ENCODE measurements around the gene GRWD1. TPM values are rescaled to one million over a fixed set of nuclear protein-coding genes. Genes with fewer than 3 reads are reported as not detected.
A peak's percentile ranks its signal among the peaks of the same experiment; 100 is the strongest.

GRWD1 gene
- total and polyA plus RNA-seq, 2 of the 13 experiments (the other 11 are each of a cell fraction or from before 2014, with no cell fraction given), result 10.8 to 46.6 TPM

- H4K20me1 ChIP-seq (ENCODE audit: insufficient read depth, low read length), result no peaks in the 10 kb centered on the region
- intact Hi-C loops (cut with micrococcal nuclease; ENCODE audit: unreplicated experiment), result no loop called here
- in situ Hi-C loops (cut with HindIII; ENCODE audit: extremely low pct_ligation_motif_present, low pct_unique_long_range_greater_than_20kb), result no loop called here
- ATAC-seq, result peak; percentile 21
- no peaks in the 10 kb centered on the region for H3K9me3 ChIP-seq (ENCODE audit: low read length)
- H3K36me3 ChIP-seq (replicated peaks in 1 of 2; ENCODE audit: control insufficient read depth in 1 of 2, insufficient read depth in 2 of 2, low read length in 2 of 2), result no peaks in the 10 kb centered on the region
- FAIRE-seq, result no peak
- H2AFZ ChIP-seq (ENCODE audit: low read length), result no peak overlapping the region
- BruUV-seq (replicated peaks), result no TSS peak
- no peak overlapping the region; a peak in 1 of 6 replicates for H3K4me3 ChIP-seq (replicated peaks in 1 of 3; ENCODE audit: insufficient read depth in 1 of 3, low read depth in 2 of 3, low read length in 3 of 3)
- no peak for DNase-seq (ENCODE audit: low spot score)
- peak overlapping the region; percentile 32; the same call in 1 of the 2 replicates for H3K4me2 ChIP-seq (ENCODE audit: low read depth, low read length)
- TF ChIP-seq PATZ1 (CRISPR knock-in tag; IDR thresholded peaks at IDR 0.05), result peak; percentile 47
- 0 out of 2 replicates have a peak, but pooled peaks have one; percentile 11 for TF ChIP-seq STAG1 (CRISPR knock-in tag; IDR thresholded peaks at IDR 0.05)
- TF ChIP-seq ZNF407 (CRISPR knock-in tag; IDR thresholded peaks at IDR 0.05; ENCODE audit: not compliant biosample characterization), result no peak
- WGBS (ENCODE audit: low lambda C conversion rate), result 46% methylated on average over 6 of the region's 6 CpGs
- H3K79me2 ChIP-seq (ENCODE audit: insufficient read depth, low read length), result no peaks in the 10 kb centered on the region
- peaks cover 42% of the 10 kb centered on the region for H3K4me1 ChIP-seq (ENCODE audit: insufficient read depth, low read length)
- CTCF ChIA-PET (ENCODE audit: low intra/inter-chr PET ratio, low total read pairs), result no interaction called here
- no peak overlapping the region for H3K27ac ChIP-seq (ENCODE audit: extremely low read length, insufficient read depth, low read length)
- no peaks in the 10 kb centered on the region; a peak in 1 of 5 replicates for H3K27me3 ChIP-seq (ENCODE audit: control insufficient read depth in 1 of 2, insufficient read depth in 2 of 2, low read length in 2 of 2)
- no peak overlapping the region for H3K9ac ChIP-seq (ENCODE audit: insufficient read depth, low read depth, low read length)
- POLR2A ChIA-PET, result interaction anchor here (1.1 kb wide), 2 partner anchors 27 kb away, joined by 3 read pairs; partner anchors contain the start of gene KDELR1
Measured at GRCh38 chr19:48418317-48419064, 27.3 kb upstream of the GRWD1 start.

Measured in HepG2 (cell line).